Adrenal gland (tissue), 5 donors: ENCODE data around the gene LMO3.

ENCODE experiments used
- CTCF ChIP-seq, 6 experiments: fragments of 450-650 bp in 4 of 6; fragments of 200-600 bp in 2 of 6; sonication (generic) in 1 of 6; IDR thresholded peaks; 1 replicate in 5 of 6; 2 replicates in 1 of 6; pipeline versions ENCODE4 v1.5.1 to v1.8.0; 2016 to 2021; ENCODE audit warnings: antibody characterized with exemption in 6 of 6, mild to moderate bottlenecking in 2 of 6, moderate library complexity in 1 of 6
- POLR2A ChIP-seq, 2 donors: fragments of 450-650 bp; IDR thresholded peaks; one replicate each; pipeline ENCODE4 v1.6.1; 2017; ENCODE audit warnings: antibody characterized with exemption in 2 of 2, mild to moderate bottlenecking in 2 of 2, moderate library complexity in 1 of 2
- donor health status: DM: no; HTN: no; CAD: no.

GRCh38 chr12:16611146-16611545 lies 5.2 kb upstream of the LMO3 start:
- TF ChIP-seq CTCF (IDR thresholded peaks at IDR 0.05) (no peak), POLR2A (IDR thresholded peaks at IDR 0.05) (no peak)
